ENCODE measurements around the gene OSMR. TPM values are rescaled to one million over a fixed set of nuclear protein-coding genes. Genes with fewer than 3 reads are reported as not detected.

OSMR gene
- polyA plus RNA-seq, 1 donor from 2014 or later = not detected

- H3K4me2 ChIP-seq (ENCODE audit: low read length) = no peak overlapping the region
- no peak for TF ChIP-seq EZH2 (IDR thresholded peaks at IDR 0.05; ENCODE audit: borderline replicate concordance, insufficient read depth, low read length, poor library complexity, severe bottlenecking)
- TF ChIP-seq TAF1 (IDR thresholded peaks at IDR 0.05; ENCODE audit: low read depth) = no peak
- TF ChIP-seq EP300 (conservative IDR thresholded peaks at IDR 0.05; ENCODE audit: poor library complexity, severe bottlenecking) = no peak
- TF ChIP-seq RAD21 (conservative IDR thresholded peaks at IDR 0.05) = no peak
- TF ChIP-seq POLR2AphosphoS5 (IDR thresholded peaks at IDR 0.05) = no peak
- no peak for TF ChIP-seq SMC3 (conservative IDR thresholded peaks at IDR 0.05; ENCODE audit: poor library complexity)
- TF ChIP-seq MXI1 (conservative IDR thresholded peaks at IDR 0.05; ENCODE audit: poor library complexity, severe bottlenecking) = no peak
- no peak for TF ChIP-seq REST (IDR thresholded peaks at IDR 0.05; ENCODE audit: borderline replicate concordance)
- no peak for TF ChIP-seq CTCF (IDR thresholded peaks at IDR 0.05; ENCODE audit: poor library complexity, severe bottlenecking)
These were observed 85.9 kb downstream of the OSMR start for GRCh38 chr5:38931731-38932130.

GRCh38 chr5:38932854-38933408 lies 87.1 kb downstream of the OSMR start:
- Histone ChIP-seq H3K36me3 (ENCODE audit: insufficient read depth, low read length) (no peaks in the 10 kb centered on the region), H4K20me1 (ENCODE audit: insufficient read depth) (no peaks in the 10 kb centered on the region)

More at GRCh38 chr5:38931731-38932130, 85.9 kb downstream of the OSMR start:
- Histone ChIP-seq H3K27me3 (ENCODE audit: insufficient read depth, low read depth, low read length) (no peaks in the 10 kb centered on the region), H2AFZ (ENCODE audit: low read depth, low read length) (no peak overlapping the region), H3K79me2 (replicated peaks; ENCODE audit: insufficient read depth, low read length) (no peaks in the 10 kb centered on the region), H3K4me3 (ENCODE audit: low read length) (no peak overlapping the region), H3K9me3 (ENCODE audit: low read length) (no peaks in the 10 kb centered on the region), H3K36me3 (ENCODE audit: insufficient read depth, low read length) (no peaks in the 10 kb centered on the region), H4K20me1 (ENCODE audit: insufficient read depth) (no peaks in the 10 kb centered on the region), H3K9me2 (ENCODE audit: insufficient read depth, low read length) (no peaks in the 10 kb centered on the region), H3K27ac (ENCODE audit: low read length) (no peak overlapping the region), H3F3A (ENCODE audit: insufficient read depth, low read length, poor library complexity, severe bottlenecking) (no peaks in the 10 kb centered on the region), H3K9ac (ENCODE audit: low read length) (no peak overlapping the region)

More at GRCh38 chr5:38932854-38933408, 87.1 kb downstream of the OSMR start:
- Histone ChIP-seq H3F3A (ENCODE audit: insufficient read depth, low read length, poor library complexity, severe bottlenecking) (no peaks in the 10 kb centered on the region), H3K4me2 (ENCODE audit: low read length) (no peak overlapping the region), H3K27ac (ENCODE audit: low read length) (no peak overlapping the region), H3K9me3 (ENCODE audit: low read length) (no peaks in the 10 kb centered on the region), H3K4me3 (ENCODE audit: low read length) (no peak overlapping the region), H2AFZ (ENCODE audit: low read depth, low read length) (no peak overlapping the region), H3K9me2 (ENCODE audit: insufficient read depth, low read length) (no peaks in the 10 kb centered on the region), H3K27me3 (ENCODE audit: insufficient read depth, low read depth, low read length) (no peaks in the 10 kb centered on the region), H3K79me2 (replicated peaks; ENCODE audit: insufficient read depth, low read length) (no peaks in the 10 kb centered on the region), H3K9ac (ENCODE audit: low read length) (no peak overlapping the region)
- no peak for TF ChIP-seq MXI1 (conservative IDR thresholded peaks at IDR 0.05; ENCODE audit: poor library complexity, severe bottlenecking)
- no peak for TF ChIP-seq POLR2AphosphoS5 (IDR thresholded peaks at IDR 0.05)
- no peak for TF ChIP-seq CTCF (IDR thresholded peaks at IDR 0.05; ENCODE audit: poor library complexity, severe bottlenecking)
- no peak for TF ChIP-seq REST (IDR thresholded peaks at IDR 0.05; ENCODE audit: borderline replicate concordance)
- no peak for TF ChIP-seq TAF1 (IDR thresholded peaks at IDR 0.05; ENCODE audit: low read depth)
- no peak for TF ChIP-seq RAD21 (conservative IDR thresholded peaks at IDR 0.05)
- TF ChIP-seq SMC3 (conservative IDR thresholded peaks at IDR 0.05; ENCODE audit: poor library complexity) = no peak
- TF ChIP-seq EP300 (conservative IDR thresholded peaks at IDR 0.05; ENCODE audit: poor library complexity, severe bottlenecking) = no peak
- TF ChIP-seq EZH2 (IDR thresholded peaks at IDR 0.05; ENCODE audit: borderline replicate concordance, insufficient read depth, low read length, poor library complexity, severe bottlenecking) = no peak
